OCI-LY7 (cell line): Measurements from ENCODE around the gene KAZN. TPM values are rescaled to one million over a fixed set of nuclear protein-coding genes. Genes with fewer than 3 reads are reported as not detected.
"Not testable (repeated sequence)": the region's sequence is repeated elsewhere in the genome, so short reads cannot be mapped to it uniquely, and the experiment has no call there.

Experiments used
- BruUV-seq: library from RNA; stranded (reverse); fragments of 400-500 nt; replicated peaks from 2 replicates; lab custom pipeline; 2021; lab: Mats Ljungman, UMichigan
- CTCF ChIA-PET: fragments of 300-600 bp; sonication (Branson Sonifier 250); formaldehyde crosslinking; loops from one replicate; lab custom pipeline; 2022; ENCODE audit warnings: antibody characterized with exemption; ENCODE audit not compliant: unreplicated experiment; lab: Charles Lee
- POLR2A ChIA-PET: fragments of 300-600 bp; sonication (Branson Sonifier 250); formaldehyde crosslinking; loops from one replicate; lab custom pipeline; 2022; ENCODE audit warnings: antibody characterized with exemption; lab: Charles Lee
- DNase-seq: peaks from one replicate; pipeline ENCODE4 v3.0.0-alpha.2; 2015; ENCODE audit warnings: low spot score
- H2AFZ ChIP-seq: fragments of 200-600 bp; sonication (generic), shearing (Covaris generic); 2 replicates; pipeline ENCODE4 v1.6.1; 2014; ENCODE audit warnings: mild to moderate bottlenecking, antibody characterized with exemption, low read length, moderate library complexity
- H3K27ac ChIP-seq: fragments of 200-600 bp; sonication (generic); 2 replicates; pipeline ENCODE4 v1.5.1; 2014; ENCODE audit warnings: mixed run types, low read depth, mild to moderate bottlenecking, moderate library complexity, low read length, inconsistent platforms; ENCODE audit not compliant: poor library complexity, severe bottlenecking
- H3K36me3 ChIP-seq: fragments of 200-600 bp; sonication (generic); 2 replicates; pipeline ENCODE4 v1.6.1; 2014; ENCODE audit warnings: mild to moderate bottlenecking, antibody characterized with exemption, low read length, moderate library complexity, mixed read lengths; ENCODE audit not compliant: insufficient read depth
- H3K4me1 ChIP-seq: fragments of 200-600 bp; sonication (generic); 2 replicates; pipeline ENCODE4 v1.5.1; 2014; ENCODE audit warnings: mild to moderate bottlenecking, low read length; ENCODE audit not compliant: insufficient read depth, poor library complexity, severe bottlenecking
- H3K4me2 ChIP-seq: fragments of 200-600 bp; sonication (generic); 2 replicates; pipeline ENCODE4 v1.6.1; 2014; ENCODE audit warnings: mild to moderate bottlenecking, low read length
- H3K4me3 ChIP-seq: fragments of 200-600 bp; sonication (generic); 2 replicates; pipeline ENCODE4 v1.5.1; 2014; ENCODE audit warnings: mild to moderate bottlenecking, low read depth, low read length; ENCODE audit not compliant: poor library complexity, severe bottlenecking
- H3K79me2 ChIP-seq: fragments of 200-600 bp; sonication (generic); 2 replicates; pipeline ENCODE4 v1.6.1; 2016; ENCODE audit warnings: low read depth, mild to moderate bottlenecking, low read length, moderate library complexity, mixed read lengths; ENCODE audit not compliant: insufficient read depth
- H3K9me2 ChIP-seq: fragments of 200-600 bp; sonication (generic); 2 replicates; pipeline ENCODE4 v1.6.1; 2016; ENCODE audit warnings: mild to moderate bottlenecking, low read length, mixed read lengths; ENCODE audit not compliant: insufficient read depth
- H3K9me3 ChIP-seq: fragments of 200-600 bp; sonication (generic); 2 replicates; pipeline ENCODE4 v1.6.1; 2014; ENCODE audit warnings: mild to moderate bottlenecking, mixed run types, low read length, mixed read lengths
- H4K20me1 ChIP-seq: fragments of 200-600 bp; sonication (generic); 2 replicates; pipeline ENCODE4 v1.6.1; 2014; ENCODE audit warnings: mild to moderate bottlenecking, antibody characterized with exemption, low read length, moderate library complexity, mixed read lengths; ENCODE audit not compliant: insufficient read depth
- EZH2phosphoT487 ChIP-seq: fragments of 200-600 bp; sonication (generic); IDR thresholded peaks from 2 replicates; pipeline ENCODE4 v1.6.1; 2018; ENCODE audit warnings: low read depth, borderline replicate concordance, mild to moderate bottlenecking, mixed run types, antibody characterized with exemption, low read length, moderate library complexity, mixed read lengths
- intact Hi-C: fragments of 100-400 bp; cut with micrococcal nuclease; formaldehyde crosslinking; loops from one replicate; pipeline ENCODE4 v1.10.0; 2022; ENCODE audit not compliant: unreplicated experiment
- total RNA-seq, 2 experiments: library from RNA; depleted of rRNA in 1 of 2; stranded (reverse); fragments of >200 nt in 1 of 2; shearing (Covaris generic) in 1 of 2; gene quantifications; 2 replicates each; pipeline ENCODE4 v1.2.3, GENCODE V29; 2014 to 2022
- TF ChIP-seq, protein P1 (sequence below): fragments of 200-600 bp; sonication (generic); conservative IDR thresholded peaks from 2 replicates; pipeline ENCODE4 v1.5.1; 2014; ENCODE audit warnings: mild to moderate bottlenecking, antibody characterized with exemption, low read length, moderate library complexity, mixed read lengths

KAZN gene
- total RNA-seq, 2 experiments from 2014 or later, result 0.40 to 2.4 TPM

DNA sequence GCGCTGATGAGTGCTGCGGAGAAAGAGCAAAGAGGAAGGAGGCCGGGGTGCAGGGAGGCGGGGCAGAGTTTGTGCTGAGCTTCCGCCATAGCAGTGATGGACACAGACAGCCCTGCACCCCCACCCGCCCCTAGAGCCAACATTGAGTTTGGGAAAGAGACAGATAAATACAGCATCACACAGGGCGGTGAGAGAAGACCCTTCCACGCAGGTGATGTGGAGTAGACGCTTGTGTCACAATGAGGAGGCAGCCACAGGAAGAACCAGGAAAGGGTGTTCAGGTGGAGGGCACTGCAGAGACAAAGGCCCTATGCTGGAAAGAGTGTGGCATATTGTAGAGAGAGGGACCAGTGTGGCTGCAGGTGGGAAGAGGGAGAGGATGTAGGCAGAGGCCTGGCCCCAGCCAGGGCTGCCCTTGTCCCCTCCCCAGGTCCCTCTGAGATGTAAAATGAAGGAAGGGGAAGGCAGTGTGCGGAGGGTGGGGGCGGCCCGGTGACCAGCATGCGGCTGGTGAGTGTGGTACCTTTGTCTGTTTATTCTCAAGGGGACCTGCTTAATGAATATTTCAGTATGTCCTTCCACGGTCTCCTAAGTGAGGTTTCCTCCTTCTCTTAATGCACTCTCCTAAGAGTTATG is 360.7 kb downstream of the KAZN start:
- intact Hi-C loops, result no loop called here
- TF ChIP-seq, protein P1, sequence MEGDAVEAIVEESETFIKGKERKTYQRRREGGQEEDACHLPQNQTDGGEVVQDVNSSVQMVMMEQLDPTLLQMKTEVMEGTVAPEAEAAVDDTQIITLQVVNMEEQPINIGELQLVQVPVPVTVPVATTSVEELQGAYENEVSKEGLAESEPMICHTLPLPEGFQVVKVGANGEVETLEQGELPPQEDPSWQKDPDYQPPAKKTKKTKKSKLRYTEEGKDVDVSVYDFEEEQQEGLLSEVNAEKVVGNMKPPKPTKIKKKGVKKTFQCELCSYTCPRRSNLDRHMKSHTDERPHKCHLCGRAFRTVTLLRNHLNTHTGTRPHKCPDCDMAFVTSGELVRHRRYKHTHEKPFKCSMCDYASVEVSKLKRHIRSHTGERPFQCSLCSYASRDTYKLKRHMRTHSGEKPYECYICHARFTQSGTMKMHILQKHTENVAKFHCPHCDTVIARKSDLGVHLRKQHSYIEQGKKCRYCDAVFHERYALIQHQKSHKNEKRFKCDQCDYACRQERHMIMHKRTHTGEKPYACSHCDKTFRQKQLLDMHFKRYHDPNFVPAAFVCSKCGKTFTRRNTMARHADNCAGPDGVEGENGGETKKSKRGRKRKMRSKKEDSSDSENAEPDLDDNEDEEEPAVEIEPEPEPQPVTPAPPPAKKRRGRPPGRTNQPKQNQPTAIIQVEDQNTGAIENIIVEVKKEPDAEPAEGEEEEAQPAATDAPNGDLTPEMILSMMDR, result no peak
- no peak for TF ChIP-seq EZH2phosphoT487
- Histone ChIP-seq H3K4me1 (no peaks in the 10 kb centered on the region), H3K27ac (no peak overlapping the region), H3K9me3 (no peaks in the 10 kb centered on the region), H4K20me1 (no peaks in the 10 kb centered on the region), H3K36me3 (no peaks in the 10 kb centered on the region; the same call in 1 of the 2 replicates), H3K4me2 (no peak overlapping the region), H3K79me2 (no peaks in the 10 kb centered on the region), H3K9me2 (no peaks in the 10 kb centered on the region), H2AFZ (no peak overlapping the region), H3K4me3 (no peak overlapping the region)
- no peak for DNase-seq
- ChIA-PET POLR2A (no interaction called here), CTCF (no interaction called here)
- BruUV-seq, result no TSS peak

DNA sequence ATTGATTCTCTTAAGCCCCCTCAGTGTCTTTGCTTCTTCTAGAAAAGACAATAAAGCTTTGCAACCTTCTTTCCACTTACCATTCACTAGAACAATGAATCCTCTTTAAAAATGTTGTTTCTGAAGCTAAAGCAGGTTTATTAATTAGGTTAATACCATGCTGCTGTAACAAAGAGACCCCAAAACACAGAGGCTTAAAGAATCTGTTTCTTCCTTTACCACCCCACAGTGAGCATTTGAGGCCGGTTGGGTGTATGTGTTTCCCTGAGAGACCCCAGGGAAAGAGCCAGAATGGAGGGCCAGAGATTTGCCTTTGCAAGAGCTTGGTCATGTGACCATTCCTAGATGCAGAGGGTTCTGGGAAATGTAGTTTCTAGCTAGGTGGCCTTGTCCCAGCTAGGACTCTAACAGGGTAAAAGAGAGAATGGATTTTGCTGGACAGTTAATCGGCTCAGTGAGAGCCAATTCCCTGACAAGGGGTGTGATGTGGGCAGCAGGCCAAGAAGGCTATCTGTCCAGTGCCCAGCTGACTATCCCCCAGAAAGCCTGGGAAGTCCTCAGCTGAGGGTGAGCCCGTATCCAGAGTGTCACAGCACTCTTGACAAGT is 363.3 kb downstream of the KAZN start:
- no TSS peak for BruUV-seq
- Histone ChIP-seq H3K4me2 (no peak overlapping the region), H2AFZ (no peak overlapping the region), H3K4me1 (no peaks in the 10 kb centered on the region), H3K9me3 (no peaks in the 10 kb centered on the region), H3K79me2 (no peaks in the 10 kb centered on the region), H4K20me1 (no peaks in the 10 kb centered on the region), H3K36me3 (no peaks in the 10 kb centered on the region; the same call in 1 of the 2 replicates), H3K9me2 (no peaks in the 10 kb centered on the region), H3K4me3 (no peak overlapping the region), H3K27ac (no peak overlapping the region)
- ChIA-PET CTCF (no interaction called here), POLR2A (interaction anchor here (0.6 kb wide), 1 partner anchor 308 kb away, joined by 7 read pairs; no protein-coding TSS in a partner anchor)
- peak; percentile 15 for DNase-seq
- no peak for TF ChIP-seq EZH2phosphoT487
- TF ChIP-seq, protein P1, result no peak
- intact Hi-C loops, result no loop called here

DNA sequence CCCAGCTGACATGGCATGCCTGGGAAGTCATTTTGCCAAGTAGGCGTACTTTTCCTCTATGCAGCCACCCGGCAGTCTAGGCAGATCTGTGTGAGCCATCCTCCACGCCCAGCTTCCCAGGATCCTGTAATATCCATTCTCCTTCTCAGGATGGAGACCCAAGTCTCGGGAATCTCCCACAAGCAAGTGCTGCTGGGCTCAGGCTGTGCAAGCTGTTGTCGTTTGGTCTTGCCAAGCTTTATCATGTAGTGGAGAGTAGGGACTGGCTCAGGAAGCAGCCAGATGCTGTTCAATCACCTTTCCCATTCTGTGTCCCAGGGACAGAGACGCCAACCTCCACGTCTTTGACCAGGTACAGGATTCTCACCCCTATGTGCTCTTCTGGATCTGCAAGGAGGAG is 363.9 kb downstream of the KAZN start:
- Histone ChIP-seq H3K4me3 (no peak overlapping the region), H3K9me3 (no peaks in the 10 kb centered on the region), H3K4me1 (no peaks in the 10 kb centered on the region), H3K79me2 (no peaks in the 10 kb centered on the region), H3K27ac (no peak overlapping the region), H3K36me3 (no peaks in the 10 kb centered on the region; the same call in 1 of the 2 replicates), H3K9me2 (no peaks in the 10 kb centered on the region), H3K4me2 (no peak overlapping the region), H2AFZ (no peak overlapping the region), H4K20me1 (no peaks in the 10 kb centered on the region)
- DNase-seq, result no peak
- intact Hi-C loops, result no loop called here
- ChIA-PET CTCF (no interaction called here), POLR2A (no interaction called here)
- TF ChIP-seq, protein P1, result no peak
- no peak for TF ChIP-seq EZH2phosphoT487
- BruUV-seq, result no TSS peak

DNA sequence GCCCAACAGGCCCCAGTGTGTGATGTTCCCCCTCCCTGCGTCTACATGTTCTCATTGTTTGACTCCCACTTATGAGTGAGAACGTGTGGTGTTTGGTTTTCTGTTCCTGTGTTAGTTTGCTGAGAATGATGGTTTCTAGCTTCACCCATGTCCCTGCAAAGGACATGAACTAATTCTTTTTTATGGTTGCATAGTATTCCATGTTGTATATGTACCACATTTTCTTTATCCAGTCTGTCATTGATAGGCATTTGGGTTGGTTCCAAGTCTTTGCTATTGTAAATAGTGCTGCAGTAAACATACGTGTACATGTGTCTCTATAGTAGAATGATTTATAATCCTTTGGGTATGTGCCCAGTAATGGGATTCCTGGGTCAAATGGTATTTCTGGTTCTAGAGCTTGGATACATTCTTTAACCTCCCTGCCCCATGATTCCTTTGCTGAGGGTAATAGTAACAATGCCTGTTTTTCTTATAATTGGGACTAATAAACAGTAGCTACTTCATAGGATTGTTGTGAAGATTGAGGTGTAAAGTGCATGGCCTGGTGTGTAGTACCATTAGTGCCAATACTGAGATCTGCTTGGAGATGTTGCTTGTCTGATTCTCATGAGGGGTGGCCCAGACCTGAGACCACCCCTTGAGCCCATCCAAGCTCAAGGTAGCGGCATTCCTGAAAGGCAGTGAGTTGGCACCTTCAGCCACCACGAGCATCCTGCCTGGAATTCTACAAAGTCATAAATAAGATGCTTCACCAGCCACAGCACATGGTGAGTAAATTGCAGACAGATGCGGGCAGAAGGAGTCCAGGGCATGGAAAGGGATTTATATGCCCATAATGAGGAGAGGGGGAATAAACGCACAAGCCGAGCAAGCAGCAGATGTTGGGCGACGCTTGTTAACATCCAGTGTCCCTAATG is 365.6 kb downstream of the KAZN start:
- H3K36me3 ChIP-seq, intact Hi-C loops, H4K20me1 ChIP-seq, CTCF ChIA-PET, H3K4me2 ChIP-seq, POLR2A ChIA-PET, H3K9me2 ChIP-seq, H3K4me1 ChIP-seq, BruUV-seq, H3K27ac ChIP-seq, H2AFZ ChIP-seq, DNase-seq, H3K79me2 ChIP-seq, H3K4me3 ChIP-seq, H3K9me3 ChIP-seq: not testable (repeated sequence)
